ENCODE results near the gene SMIM35.

DNA sequence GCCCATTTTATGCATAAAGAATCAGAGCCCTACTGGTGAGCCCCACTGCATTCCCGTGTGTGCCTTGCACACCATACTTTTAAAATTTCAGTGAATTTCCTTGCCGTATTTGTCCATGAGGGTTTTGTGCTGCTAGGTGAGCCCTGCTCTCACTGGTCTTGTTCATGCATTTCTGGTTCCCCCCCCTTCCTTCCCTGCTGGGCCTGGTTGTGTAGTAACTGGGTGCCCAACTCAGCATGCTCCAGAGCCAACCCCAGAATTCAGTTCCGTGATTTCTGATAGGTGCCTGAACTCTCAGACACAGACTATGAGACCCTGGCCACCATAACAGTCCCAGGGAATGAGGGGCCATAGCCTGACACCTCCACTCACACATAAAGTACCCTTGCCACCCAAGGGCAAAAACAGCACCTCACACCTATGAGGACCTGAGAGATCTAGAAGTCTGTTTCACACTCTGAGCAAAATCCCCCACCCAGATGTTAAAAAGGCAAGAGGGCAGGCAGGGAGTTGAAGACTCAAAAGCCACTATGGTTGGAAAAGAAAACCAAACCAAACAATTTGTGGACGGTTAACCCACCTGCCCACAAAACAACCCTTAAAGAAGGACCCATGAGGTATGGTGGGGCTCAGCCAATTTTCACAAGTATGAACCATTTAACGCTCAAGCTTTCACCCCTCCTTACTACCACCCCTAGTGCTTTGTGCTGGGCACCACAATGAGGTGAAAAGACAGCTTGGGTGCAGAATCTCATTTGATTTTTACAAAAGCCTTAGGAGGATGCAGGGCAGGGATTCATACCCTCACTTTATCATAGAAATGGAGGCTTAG is 117.4 kb downstream of the SMIM35 start:
- TF ChIP-seq EZH2 (IDR thresholded peaks at IDR 0.05; ENCODE audit: borderline replicate concordance, low read depth, low read length, severe bottlenecking) (no peak), POLR2AphosphoS5 (IDR thresholded peaks at IDR 0.05; ENCODE audit: insufficient read depth, low read depth, low read length) (no peak)
- TF ChIP-seq, protein P1, sequence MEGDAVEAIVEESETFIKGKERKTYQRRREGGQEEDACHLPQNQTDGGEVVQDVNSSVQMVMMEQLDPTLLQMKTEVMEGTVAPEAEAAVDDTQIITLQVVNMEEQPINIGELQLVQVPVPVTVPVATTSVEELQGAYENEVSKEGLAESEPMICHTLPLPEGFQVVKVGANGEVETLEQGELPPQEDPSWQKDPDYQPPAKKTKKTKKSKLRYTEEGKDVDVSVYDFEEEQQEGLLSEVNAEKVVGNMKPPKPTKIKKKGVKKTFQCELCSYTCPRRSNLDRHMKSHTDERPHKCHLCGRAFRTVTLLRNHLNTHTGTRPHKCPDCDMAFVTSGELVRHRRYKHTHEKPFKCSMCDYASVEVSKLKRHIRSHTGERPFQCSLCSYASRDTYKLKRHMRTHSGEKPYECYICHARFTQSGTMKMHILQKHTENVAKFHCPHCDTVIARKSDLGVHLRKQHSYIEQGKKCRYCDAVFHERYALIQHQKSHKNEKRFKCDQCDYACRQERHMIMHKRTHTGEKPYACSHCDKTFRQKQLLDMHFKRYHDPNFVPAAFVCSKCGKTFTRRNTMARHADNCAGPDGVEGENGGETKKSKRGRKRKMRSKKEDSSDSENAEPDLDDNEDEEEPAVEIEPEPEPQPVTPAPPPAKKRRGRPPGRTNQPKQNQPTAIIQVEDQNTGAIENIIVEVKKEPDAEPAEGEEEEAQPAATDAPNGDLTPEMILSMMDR (IDR thresholded peaks at IDR 0.05; ENCODE audit: extremely low read depth in 1 of 2, insufficient read depth in 1 of 2, low read depth in 1 of 2, low read length in 2 of 2), result no peak

Measured in endothelial cell of umbilical vein (primary cell).